Uterus (tissue), 2 donors: Measurements from ENCODE around the gene GLIS2.

Source experiments
- CTCF ChIP-seq, 4 experiments: fragments of 200-600 bp in 2 of 4; fragments of 450-650 bp in 2 of 4; sonication (generic) in 2 of 4; IDR thresholded peaks; one replicate each; pipeline ENCODE4 v1.5.1; 2016 to 2019; ENCODE audit warnings: antibody characterized with exemption in 4 of 4, mild to moderate bottlenecking in 2 of 4, moderate library complexity in 1 of 4
- POLR2A ChIP-seq, 2 donors: fragments of 450-650 bp; IDR thresholded peaks; one replicate each; pipeline ENCODE4 v1.6.1; 2016; ENCODE audit warnings: antibody characterized with exemption in 2 of 2, mild to moderate bottlenecking in 1 of 2, moderate library complexity in 1 of 2

GRCh38 chr16:4328782-4329775, 13.2 kb downstream of the GLIS2 start:
- no peak for TF ChIP-seq CTCF (IDR thresholded peaks at IDR 0.05)
- no peak for TF ChIP-seq POLR2A (IDR thresholded peaks at IDR 0.05)
